Activated CD8-positive, alpha-beta memory T cell treated with anti-CD3 and anti-CD28 coated beads for 48 hours (primary cell): ENCODE results near the gene FBXO41.
"Not testable (repeated sequence)": the region's sequence is repeated elsewhere in the genome, so short reads cannot be mapped to it uniquely, and the experiment has no call there.

Source experiments
- DNase-seq, 3 experiments: peaks; one replicate each; pipeline ENCODE4 v3.0.0-alpha.2; 2020; ENCODE audit warnings: low read depth in 2 of 3, low spot score in 2 of 3

Gene FBXO41

DNA sequence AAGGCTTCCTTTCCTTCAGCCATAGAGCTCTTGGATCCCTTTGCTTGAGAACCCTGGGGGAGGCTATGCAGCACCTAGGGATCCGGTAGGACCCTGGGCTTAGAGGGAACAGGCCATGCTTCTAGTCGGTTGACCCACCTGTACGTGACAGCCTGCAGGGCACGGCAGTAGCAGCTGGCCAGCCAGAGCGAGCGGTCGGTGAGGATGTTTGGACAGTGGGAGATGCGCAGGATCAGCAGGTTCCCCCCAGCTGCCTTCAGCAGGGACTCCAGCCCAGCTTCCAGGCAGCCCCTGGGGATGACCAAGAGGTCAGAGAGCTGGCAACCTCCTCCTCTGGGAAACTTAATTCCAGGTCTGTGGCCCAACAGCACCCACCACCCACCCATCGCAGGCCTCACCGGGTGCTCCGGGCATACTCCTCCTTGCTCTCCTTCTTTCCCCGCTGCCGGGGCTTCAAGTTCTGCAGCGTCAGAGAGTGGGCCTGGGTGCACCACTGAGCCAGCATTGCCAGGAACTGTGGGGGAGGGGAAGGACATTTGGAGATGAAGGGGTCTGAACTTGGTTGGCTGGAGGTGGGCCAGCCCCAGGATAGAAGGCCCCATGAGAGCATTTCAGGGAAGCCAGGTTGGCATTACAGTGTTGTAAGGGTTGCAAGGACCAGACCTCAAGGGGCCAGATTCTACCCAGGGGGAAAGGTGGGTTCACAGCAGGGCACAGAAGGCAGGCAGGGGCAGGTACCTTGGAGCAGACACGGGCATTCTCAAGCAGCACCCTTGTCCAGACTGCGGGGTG, 20.5 kb downstream of the FBXO41 start:
- DNase-seq: no peak

DNA sequence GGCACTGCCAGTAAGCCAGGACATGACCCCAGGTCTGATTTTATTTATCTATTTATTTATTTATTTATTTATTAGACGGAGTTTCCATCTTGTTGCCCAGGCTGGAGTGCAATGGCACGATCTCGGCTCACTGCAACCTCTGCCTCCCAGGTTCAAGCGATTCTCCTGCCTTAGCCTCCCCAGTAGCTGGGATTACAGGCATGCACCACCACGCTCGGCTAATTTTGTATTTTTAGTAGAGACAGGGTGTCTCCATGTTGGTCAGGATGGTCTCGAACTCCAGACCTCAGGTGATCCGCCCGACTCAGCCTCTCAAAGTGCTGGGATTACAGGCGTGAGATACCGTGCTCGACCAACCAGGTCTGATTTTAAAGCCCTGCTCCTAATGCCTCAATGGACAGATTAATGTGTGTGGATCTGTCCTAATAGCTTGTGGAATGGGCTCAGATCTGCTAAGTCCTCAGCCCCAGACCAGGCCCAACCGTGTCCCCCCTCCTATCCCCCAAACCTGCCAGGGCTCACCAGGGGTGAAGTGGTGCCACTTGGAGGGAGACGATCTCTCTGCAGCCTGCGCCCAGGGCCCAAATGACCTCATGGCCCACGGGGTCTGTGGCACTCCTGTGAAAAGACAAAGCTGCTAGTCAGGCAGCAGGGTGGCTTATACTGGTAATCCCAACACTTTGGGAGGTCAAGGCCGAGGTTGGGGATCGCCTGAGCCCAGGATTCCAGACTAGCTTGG, 21.4 kb downstream of the FBXO41 start:
- not testable (repeated sequence) for DNase-seq

DNA sequence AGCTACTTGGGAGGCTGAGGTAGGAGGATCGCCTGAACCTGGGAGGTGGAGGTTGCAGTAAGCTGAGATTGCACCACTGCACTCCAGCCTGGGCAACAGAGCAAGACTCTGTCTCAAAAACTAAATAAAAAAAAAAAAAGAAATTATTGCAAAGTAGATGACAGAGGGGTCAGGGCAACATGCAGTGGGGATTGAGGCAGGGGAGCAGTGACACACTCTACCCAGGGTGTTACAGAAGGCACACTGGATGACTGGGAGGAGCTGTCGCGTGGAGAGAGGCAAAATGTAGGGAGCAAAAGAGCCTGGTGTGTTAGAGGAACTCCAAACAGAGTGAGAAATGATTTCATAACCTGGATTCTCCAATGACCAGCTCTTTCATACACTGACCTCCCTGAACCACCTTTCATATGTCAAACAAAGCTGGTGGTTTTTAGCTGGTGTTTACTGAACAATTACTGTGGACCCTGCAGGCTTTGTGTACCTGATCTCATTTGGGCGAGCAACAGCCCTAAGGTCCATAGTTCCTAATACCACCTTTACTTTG, 22.1 kb downstream of the FBXO41 start:
- DNase-seq: no peak

DNA sequence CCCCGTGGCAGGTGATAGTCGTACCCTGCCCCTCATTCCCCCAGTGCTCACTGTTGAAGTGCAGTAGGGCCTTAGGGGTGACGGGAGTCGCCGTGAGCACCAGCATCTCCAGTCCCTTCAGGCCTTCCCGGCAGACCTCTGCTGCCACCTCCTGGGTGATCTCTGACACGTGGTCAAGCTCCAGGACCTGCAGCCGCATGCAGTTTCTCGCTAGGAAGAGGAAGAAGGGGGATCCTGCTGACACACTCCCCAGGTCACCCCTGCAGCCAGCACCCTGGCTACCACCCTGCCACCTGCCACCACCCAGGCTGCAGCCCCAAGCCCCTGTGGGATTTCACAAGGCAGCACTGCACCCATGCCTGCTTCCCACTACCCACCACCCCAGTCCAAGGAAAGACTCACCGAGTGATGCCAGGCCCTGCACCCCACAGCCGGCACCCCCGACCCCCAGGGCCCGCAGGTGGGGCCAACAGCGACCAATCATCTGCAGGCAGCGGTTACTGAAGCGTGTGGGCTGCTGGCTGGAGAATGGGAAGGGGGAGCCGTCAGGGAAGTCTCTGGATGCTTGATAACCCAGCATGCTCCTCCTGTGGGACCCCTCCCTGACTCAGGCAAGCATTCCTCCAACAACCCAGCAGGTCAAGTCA, 23.8 kb downstream of the FBXO41 start:
- no peak for DNase-seq

DNA sequence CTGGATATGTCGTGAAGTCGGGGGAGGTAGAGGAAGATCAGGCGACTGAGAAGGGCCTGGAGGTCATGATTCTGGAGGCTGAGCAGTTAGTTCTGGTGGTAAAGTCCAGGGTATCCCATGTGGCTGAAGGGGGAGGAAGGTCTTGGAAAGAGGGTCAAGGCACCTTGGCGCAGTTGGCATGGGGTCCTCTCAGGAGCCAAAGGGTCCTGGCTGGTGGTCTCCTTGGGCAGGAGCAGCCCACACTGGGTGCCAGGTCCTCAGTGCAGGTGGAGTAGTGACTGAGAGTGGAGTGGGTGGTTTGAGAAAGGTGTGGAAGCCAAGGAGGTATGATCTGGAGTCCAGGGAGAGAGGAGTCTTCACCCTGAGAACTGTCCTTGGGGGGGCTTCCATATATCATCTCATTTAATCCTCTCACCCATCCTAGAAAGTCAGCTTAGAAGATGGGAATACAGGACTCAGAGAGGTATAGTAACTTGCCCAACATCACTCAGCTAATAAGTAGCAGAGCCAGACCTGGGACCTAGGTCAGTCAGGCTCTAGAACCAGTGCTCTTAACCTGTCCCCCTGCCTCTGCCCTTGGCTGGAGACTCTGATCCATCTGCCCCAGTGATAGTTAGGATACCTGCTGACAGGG, 24.5 kb downstream of the FBXO41 start:
- DNase-seq: no peak

DNA sequence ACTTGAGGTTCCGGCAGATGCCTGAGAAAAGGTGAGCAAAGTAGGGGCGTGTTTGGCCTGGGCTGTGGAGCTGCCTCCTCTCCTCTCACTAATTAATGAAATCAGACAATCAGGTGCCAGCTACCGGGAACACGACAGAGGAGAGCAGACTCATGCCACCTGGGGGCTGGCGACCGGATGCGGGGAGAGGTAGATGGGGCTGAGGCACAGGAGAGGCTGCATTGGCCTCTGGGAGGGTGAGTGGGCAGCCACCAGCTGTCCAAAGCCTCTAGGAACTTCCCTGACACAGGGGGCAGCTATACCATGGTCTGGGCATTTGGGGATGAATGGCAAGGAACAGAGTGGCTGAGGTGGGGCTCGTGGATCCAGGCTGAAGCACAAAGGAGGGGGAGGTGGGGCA, 25.0 kb downstream of the FBXO41 start:
- no peak for DNase-seq

DNA sequence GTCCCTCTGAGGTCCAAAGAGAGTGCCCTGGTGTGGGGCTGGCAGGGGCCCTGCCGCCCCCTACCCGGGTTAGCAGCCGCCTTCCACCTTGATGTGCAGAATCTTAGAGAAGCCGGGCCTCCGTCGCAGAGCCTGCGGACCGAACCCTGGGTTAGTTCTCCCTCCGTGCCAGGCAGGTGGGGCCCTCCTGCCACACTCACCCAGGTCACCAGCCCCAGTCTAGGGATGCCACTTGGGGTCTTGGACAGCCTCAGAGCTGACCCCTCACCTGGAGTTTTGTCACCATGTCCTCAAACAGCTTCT, 25.4 kb downstream of the FBXO41 start:
- DNase-seq: no peak

DNA sequence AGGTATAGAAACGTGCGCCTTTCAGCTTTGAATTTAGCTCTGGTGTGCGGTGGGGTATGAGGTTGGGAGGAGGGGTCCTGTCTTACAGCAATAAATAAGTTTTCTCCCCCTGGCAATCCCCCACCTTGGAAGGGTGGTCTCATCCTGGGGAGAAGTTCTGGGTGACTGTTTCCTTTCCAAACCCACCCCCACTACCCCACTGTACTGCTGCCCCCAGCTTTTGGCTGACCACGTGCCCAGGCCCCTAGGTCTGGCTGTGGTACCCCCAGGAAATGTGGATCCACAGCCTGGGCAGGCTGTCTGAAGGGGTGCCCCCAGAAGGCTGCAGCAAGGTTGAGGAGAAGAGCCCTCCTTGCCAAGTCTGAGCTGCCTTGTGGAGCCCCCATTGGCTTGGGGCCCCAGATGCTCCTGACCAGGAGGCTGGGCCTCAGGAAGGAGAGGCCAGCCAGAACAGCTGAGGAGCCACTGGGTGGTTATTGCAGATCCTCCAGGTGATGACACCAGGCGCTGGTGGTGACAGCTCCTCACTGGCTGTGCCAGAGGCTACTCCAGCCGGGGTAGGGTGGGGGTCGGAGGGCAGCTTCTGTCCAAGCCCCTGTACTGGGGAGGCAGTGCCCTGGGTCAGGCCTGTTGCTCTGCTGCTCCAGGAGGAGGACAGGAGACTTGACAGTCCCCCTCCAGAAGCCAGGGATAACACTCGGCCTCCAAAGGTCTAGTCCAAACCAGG, 25.9 kb downstream of the FBXO41 start:
- no peak for DNase-seq

DNA sequence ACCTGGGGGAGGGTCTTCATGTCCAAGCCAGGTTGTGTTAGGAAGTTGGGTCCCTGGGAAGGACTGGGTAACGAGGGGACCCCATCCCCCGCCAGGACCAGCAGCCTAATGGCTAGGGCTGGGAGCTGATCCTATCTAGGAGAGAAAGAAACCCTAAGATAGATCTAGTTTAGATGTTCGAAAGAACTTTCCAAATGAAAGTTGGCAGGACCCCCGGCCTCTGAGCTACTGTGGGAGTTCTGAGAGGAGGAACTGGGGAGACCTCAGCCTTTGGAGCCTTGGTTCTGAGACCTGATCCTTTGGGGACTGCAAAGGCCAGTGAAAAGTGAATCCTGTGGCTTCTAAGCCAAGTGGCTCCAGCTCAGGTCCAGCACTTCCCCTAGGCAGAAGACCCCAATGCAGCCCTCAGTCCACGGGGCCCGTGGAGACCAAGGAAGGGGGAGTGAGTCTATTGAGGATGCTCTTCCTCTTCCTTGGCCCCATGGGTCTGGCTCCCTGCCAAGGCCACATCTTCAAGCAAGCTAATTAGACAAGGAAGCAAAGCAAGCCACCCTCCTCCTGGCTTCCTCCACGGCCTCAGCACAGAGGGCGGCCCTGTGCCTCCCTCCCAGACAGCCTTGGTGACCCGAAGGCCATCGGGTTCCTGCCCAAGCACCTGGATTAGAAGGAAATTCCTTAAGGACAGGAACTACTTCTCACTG, 26.7 kb downstream of the FBXO41 start:
- no peak for DNase-seq

DNA sequence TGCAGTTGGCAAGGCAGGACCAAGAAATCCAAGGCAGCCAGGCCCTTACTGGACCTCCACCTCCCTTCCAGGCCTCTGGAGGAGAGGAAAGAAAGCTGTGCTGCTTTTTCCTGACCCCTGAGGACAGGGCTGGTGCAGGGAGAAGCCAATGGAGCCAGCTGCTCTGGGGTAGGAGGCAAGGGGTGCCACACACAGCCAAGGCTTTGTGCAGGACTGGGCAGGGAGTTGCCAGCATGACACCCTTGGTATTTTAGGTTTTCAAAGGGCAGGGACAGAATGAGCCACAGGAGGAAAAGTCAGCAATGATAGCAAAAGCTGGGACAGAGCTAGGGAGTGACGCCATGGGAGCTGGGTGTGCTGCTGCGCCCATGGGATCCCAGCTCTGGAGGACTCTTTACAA, 27.3 kb downstream of the FBXO41 start:
- no peak for DNase-seq

DNA sequence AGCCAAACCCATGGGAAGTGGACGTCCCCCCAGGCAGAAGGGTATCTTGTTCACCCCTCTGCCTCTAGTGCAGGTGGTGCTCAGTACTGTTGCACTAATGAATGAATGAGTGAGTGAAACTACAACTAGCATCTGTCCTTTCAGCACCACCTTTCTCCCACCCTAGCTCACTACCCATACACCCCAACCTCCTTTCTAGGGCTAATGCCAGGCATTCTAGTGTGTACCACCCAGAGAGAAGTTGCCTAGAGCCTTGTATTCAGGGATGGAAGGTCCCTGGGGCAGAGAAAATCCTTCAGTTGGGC, 27.7 kb downstream of the FBXO41 start:
- no peak for DNase-seq

DNA sequence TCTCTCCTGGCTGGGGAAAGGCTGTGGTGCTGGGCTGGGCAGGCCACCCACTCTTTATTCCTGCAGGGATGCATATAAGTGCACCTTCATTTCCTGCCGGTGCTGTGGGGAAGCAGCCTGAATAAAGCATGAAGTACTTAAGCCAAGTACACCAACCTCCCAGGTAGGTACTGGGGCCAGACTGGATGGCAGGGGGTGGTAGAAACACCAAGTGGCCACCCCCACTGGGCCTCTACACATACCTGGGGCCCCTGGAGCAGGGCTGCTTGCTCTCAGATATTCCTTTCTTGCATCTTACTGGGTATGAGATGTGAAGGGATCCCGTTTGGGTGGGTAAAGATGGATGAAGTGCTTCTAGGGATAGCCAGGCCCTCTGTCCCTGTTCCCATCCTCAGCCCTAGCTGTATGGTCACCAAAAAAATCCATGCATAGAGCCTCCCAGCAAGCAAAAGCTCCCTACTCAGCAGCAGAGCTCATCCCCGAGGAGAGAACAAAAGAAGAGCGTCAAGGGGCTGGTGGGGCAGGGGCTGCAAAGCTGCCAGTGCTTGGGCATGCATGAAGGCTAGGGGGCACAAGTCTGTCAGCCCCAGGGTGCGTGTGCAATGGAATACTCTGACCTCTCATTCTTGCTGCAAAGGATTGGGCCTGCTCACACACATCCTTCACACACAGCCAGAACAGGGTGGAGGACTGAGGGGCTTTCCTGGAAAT, 28.2 kb downstream of the FBXO41 start:
- DNase-seq: no peak

DNA sequence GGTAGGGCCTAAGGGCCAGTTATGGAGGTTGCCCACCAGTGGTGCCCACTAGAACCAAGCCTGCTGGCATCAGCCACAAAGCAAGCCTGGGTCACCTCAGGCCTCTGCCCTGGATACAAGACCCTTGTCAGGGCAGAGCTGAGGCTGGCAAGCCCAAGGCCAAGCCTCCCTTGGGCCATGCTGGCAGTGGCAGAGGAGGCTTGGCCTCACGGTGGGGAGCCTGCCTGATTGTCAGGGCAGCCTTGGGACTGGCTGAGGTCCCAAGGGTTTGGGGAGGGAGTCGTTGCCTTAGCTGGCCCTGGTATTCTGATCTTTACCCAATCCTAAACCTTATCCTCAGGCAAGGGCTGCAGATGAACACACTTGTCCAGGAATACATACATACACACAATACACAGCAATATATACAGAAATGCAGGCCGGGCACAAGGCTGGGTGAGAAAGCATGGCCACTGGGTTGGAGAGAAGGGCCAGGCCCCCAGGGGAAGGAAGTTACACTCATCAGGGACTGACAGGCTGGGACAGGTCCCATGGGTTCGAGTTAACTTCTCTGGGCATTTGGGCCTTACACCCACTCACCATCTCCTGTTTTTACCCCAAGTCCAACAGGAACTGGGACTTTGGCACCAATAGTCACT, 29.2 kb downstream of the FBXO41 start:
- no peak for DNase-seq

DNA sequence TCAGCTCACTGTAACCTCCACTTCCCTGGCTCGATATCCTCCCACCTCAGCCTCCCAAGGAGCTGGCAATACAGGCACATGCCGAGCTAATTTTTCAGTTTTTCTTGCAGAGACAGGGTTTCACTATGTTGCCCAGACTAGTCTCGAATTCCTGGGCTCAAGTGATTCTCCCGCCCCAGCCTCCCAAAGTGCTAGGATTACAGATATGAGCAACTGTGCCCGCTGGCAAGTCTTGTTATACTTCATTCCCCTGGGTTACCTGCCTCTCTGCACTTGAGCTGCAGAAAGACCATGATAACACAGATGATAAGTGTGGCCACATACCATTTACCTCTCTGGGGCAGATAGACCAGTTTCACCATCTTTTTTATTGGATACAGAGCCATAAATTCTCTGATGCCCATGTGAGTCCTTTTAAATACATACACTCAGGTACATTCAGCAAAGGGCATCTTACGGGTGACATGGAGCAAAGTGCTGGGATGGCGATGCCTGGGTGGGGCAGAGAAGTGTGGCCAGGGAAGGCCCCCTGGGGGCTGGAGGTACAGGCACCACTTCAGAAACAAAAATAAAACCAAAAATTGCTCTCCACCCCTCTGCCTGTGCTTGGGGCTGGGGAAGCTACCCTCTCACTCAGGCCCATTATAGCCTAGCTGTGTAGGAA, 29.8 kb downstream of the FBXO41 start:
- DNase-seq: no peak

DNA sequence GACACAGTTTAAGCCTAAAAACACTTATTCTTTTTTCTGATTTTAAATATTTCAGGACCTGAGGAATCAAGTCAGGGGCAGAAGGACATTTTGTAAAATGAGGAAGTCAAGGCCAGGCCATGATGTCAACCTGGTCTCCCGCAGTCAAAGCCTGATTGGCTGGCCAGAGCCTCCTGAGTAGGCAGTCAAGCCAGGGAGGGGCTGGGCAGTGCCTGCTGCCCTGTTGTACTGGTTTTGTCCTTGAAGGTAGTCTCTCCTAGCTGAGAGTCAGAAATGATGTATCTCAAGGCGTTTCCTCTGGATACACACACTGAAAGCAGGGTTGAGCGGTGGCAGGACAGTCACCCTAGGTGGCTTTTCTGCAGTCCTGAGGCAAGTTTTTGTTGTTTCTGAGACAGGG, 30.4 kb downstream of the FBXO41 start:
- no peak for DNase-seq

DNA sequence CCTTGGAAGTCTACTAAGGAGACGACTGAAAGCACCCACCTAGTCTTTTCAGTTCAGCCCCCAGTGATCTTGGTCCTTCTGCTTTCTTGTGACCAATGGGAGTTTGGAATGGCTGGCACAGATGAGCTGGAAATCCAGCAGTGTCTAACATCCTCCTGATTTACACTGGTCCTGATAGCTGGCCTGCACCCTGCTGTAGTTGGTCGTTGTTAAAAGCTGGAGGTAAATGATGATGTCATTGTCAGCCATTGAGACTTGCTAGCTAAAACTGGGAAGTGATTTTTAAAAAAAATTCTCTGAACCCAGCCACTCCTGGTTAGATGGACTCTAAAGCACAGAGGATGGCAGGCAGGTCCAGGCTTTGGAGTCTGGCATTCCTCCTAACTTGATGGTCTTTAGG, 30.9 kb downstream of the FBXO41 start:
- no peak for DNase-seq

DNA sequence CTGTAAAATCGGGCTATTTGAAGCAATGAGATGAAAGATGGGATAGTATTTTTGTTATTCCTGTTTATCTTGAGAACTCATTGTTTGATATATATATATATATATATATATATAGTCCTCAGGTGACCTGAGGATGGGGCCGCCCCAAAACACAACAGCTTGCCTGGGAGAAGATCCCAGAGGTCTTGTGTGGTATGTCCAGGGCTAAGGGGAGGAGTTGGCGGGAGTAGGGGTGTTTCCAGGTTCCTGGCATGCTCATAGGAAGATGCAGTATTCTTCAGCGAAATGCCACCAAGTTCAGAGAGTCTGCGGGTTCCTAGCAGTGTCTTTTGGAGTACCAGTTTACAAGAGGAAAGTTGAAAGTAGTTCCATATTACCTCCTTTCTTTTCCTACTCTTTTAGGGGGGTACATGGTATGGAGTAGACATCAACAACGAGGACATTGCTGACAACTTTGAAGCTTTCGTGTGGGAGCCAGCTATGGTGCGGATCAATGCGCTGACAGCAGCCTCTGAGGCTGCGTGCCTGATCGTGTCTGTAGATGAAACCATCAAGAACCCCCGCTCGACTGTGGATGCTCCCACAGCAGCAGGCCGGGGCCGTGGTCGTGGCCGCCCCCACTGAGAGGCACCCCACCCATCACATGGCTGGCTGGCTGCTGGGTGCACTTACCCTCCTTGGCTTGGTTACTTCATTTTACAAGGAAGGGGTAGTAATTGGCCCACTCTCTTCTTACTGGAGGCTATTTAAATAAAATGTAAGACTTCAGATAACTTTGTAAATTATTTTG, 31.8 kb downstream of the FBXO41 start:
- DNase-seq: no peak
